GM18868 (cell line): ENCODE data around the gene TTC13.
A peak's percentile ranks its signal among the peaks of the same experiment; 100 is the strongest.

Source experiments
- ATAC-seq: cut with Tn5 transposase; IDR thresholded peaks from one replicate; pipeline ENCODE4 v1.9.1; 2021; ENCODE audit warnings: mild to moderate bottlenecking, moderate library complexity; ENCODE audit not compliant: unreplicated experiment

Gene TTC13

DNA sequence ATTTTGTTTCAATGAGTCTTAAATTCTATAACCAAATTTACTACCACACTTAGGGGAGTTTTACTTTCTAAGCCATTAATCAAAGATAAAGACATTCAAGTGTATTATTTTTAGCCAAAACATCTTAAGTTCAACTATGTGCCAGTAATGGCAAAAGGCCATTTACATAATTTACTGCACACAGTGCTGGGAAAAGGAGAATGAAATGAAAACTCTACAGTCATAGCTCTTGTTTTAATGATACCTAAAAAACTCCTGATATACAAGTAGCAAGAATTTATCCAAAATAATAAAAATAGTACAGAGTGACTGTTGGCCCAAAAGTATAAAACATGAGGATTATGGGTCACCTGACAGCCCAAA, 67.9 kb downstream of the TTC13 start:
- no peak for ATAC-seq

DNA sequence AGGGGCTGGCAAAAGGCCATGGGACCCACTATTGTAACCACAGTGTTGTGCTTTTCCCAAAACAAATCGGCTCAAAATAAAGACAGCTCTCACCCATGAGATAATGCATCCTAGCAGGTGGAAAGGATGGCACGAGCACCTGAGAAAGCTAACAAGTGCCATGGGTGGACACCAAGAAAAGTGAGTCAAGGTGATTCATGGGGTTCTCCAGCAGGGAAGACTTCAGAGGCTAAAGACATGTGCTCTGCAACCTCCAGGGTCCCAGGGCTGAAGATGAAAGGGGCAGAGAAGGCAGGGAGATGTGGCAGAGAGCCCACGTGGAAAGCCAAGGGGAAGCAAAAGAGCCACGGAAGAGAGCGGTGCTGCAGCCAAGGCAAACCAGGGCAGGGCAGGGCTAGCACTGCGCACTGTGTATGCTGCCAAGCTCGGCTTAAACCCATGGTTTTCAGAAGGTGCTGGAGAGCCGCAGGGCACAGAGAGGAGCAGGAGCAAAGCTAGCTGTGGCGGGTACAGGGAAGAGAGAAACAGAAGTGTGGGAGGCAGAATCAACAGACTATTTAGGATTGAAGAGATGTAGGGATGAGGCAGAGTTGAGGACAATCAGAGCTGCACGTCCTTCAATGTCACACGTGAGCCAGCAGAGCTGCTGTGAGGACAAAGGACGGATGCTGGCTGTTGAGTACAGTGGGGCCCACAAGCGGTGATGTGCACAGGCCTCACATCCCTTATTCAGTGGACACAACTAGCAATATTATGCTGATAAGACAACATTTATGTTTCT, 68.5 kb downstream of the TTC13 start:
- ATAC-seq = no peak

DNA sequence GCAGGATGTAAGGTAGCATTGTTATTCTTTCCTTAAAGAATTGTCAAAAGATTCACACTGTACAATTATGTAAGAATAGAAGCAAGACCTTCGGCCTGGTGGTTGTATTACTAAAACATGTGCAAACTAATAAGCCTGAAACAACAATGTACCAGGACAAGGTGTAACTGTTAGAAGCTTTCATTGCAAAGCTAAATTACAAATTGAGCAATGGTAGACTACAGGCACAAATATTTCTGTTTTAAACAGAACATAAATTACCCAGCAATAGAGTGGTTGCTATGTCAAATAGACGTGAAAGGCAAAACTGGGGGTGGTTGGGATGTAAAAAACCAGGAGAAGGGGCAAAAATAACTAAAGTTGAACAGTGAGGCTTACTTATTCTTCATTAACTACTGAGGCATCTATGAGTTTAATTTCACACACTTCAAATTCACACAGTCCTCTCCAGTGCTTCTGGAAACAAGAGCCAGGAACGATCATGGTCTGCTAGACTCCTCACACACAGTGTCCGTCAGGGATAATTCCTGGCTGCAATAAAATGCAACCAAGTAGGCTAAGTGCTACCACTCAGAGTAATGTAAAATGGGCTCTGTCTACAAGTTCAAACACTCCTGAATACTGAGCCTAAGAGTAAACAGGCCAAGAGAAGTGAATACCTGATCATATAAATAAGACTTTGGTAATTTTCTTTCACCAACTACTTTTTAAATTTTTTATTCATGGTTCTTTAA, 71.0 kb downstream of the TTC13 start:
- no peak for ATAC-seq

DNA sequence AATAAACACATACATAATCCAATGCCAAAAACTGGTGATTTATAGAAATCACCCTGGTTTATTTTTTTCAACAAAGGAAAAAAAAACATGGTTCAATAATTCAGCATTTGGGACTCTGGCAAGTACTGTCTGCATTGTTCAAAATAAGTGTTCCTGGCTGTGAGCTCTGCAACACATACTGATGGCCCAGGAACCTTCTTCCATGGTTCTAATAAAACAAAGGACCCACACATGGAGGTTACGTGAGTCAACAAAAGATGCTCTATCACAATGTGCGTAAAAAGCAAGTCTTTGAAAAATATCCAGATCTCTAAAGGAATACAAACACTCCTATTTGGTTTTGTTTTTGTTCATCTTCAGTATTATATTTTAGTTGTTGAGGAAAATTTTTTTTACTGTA, 72.4 kb downstream of the TTC13 start:
- ATAC-seq = no peak

DNA sequence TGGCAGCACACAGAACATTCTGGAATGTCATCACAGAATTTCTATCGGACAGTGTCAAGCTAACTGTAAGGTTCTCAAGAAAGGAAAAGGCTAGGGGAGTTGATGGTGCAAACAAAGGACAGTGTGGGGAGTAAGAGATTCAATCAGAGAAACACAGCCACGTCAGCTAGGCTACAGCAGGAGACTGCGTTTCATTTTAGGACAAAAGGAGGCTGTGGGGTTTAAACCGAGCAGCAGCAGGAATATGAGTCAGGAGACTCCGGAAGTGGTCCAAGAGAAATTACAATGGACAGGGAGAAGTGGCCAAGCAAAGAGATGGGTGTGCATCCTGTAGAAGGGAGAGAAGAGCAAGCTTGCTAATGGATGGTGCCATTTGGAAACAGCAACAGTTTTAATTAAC, 72.9 kb downstream of the TTC13 start:
- no peak for ATAC-seq

DNA sequence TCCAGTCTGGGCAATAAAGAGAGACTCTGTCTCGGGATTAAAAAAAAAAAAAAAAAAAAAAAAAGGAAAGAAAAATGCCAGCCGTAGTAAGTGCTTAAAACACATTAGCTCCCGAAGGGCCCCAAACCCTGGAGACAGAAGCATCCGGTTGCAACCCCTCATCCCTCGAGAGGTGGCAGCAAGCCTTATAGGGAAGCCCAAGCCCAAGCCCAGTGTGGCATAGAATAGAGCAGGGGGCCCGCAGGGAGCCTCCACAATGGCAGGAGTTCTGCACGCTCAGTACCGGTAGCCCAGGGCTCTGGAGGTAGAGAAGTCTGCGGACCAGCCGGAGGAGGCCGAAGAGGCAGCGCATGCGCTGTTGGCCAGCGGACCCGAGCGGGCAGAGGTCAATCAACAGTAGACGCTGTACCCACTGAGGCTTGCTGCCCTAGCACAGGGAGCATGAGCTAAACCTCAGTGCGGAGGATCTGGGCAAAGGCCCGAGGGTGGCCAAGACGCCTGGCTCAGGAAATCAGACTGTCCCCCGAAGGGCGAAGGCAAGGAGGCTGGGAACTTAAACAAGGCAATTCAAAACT, 76.2 kb downstream of the TTC13 start:
- no peak for ATAC-seq

DNA sequence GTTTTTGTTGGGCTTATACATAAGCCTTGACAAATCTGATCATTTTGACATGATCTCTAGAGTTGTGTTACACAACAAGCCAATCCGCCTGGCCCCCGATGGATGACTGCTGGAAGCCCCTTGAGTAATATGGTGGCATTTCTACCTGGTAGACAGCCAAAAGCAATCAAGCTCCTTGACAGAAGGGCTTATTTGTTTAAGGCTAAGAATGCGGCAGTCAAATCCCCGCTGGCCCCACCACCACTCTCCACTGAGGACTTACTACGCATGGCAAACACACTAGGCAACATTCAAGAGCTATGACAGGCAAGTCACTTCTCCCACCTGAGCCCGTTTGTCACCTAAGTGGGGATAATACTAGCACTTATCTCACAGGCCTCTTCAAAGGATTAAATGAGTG, 77.0 kb downstream of the TTC13 start:
- ATAC-seq = no peak

DNA sequence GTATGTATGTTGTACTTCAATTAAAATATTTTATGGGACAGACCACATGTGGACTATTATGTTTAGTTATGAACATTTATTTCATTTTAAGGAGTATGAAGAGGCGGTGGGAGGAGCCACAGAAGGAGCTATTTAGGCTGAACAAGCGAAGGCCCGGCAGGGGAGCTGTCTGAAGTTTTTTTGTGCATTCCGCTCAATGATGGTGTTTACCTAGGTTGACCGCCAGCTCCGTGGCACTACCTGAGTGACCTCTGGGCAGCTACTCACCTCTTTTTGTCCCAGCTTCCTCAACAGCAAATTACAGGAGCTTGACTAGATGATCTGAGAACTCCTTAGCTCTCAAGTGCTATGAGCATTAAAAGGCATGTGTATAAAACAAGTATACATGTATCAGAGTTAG, 77.7 kb downstream of the TTC13 start:
- ATAC-seq = no peak

DNA sequence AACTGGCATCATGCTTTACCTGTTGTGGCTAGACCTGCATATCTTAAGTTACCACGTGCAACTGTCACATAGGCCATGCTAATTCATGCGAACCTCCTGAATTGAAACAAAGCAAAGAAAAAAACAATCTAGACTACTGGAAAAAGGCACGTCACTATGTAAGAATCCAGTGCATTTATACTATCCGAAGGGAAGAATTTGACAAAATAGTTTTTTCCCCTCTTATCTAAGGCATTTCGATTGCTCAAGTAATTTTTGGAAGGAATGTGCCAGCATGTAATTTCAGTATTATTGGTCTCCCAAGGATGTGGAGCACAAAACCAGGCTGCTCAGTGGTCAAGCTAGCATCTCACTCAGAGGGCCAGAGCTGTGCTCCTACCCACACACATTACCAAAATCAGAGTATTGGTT, 78.8 kb downstream of the TTC13 start:
- ATAC-seq = no peak

DNA sequence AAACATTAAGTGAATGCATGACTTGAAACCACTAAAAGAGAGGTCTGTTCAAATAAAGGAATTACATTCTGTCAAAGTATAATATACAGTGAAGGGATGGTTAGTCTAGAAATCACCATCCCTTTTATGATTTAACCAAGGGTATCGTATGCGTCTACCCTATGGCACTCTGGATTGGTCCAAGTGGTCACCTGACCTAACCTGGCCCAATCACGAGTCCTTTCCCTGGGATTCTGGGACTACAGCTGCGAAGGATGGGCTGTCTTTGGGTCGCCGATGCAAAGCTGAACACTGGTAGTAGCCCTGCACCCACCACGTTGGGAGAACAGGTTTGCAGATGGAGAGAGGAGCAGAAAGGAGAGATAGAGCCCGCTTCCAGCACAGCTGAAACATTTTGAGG, 79.9 kb downstream of the TTC13 start:
- ATAC-seq = no peak

DNA sequence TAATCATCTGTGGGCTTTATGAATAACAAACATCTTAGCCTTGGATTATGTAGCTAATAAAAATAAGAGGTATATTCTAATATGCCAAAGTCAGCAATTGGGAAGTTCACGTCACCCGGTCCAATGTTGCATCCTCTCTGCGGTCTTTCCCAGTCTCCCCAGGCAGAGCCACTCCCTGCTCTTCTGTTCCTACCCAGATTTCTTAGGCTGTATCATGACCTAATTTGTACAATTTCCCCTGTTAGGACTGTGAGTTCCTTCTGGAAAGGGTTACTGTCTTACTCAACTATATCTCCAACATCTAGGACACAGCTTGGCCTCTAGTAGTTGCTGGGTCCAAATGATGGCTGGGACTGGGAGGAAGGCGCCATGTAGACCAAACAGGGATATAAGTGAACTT, 80.5 kb downstream of the TTC13 start:
- ATAC-seq = no peak

DNA sequence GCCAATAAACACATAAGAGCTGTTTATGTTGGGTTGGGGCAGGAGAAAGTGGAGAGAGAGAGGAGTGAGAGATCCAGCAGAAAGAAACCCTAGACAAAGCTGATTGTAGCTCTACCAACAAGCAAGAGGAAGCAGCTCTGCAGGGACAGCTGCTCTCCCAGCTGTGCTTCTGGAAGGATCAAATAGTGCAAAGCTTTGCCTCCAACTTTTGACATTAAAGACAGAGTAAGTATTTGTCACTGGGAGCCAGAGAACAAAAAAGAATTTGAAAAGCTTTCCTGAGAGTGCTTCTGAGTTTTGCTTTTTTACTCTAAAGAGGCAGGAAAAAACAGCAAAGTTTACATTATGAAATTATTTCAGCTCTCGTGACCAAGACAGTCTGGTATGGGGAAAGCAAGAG, 81.9 kb downstream of the TTC13 start:
- no peak for ATAC-seq

DNA sequence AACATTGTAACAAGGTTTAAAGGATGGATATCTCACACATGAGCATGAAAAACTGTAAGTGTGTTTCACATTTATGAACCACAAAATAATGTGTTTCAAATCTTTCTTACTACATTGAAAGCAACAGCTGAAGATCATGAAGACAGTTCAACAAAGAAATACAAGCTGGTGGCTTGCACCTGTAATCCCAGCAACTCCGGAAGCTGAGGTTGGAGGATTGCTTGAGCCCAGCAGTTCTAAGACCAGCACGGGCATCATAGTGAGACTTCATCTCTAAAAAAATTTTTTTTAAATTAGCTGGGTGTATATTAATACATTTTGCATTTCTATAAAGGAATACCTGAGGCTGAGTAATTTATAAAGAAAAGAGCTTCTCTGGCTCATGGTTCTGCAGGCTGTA, 83.2 kb downstream of the TTC13 start:
- ATAC-seq = no peak

DNA sequence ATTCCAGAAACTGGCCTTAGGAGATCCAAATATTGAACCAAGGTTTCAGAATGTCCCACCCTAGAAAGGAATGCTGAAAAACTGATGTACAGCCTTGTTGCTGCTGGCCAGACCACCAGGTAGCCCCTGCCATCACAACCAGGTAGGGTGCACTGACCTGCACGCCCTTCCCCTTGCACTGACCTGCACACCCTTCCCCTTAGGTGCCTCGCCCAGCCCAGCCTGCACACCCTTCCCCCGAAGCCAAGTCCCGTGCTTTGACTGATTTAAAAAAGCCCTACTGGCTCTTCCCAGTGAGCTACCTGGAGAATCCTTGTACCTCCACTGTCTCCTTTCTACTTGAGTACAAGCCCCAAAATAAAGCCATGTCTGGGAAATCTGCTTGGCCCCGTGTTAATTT, 84.0 kb downstream of the TTC13 start:
- ATAC-seq = no peak

DNA sequence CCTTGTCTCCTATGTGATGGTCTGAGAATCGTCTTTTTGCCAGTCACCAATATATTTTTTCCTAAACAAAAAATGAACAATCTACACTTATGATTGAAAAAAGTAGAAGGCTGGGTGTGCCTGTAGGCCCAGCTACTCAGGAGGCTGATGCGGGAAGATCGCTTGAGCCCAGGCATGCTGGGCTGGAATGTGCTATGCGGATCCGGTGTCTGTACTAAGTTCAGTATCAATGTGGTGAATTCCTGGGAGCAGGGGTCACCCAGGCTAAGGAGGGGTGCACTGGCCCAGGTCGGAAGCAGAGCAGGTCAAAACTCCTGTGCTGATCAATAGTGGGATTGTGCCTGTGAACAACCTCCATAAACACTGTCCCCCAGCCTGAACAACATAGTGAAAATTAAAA, 84.6 kb downstream of the TTC13 start:
- ATAC-seq = no peak

DNA sequence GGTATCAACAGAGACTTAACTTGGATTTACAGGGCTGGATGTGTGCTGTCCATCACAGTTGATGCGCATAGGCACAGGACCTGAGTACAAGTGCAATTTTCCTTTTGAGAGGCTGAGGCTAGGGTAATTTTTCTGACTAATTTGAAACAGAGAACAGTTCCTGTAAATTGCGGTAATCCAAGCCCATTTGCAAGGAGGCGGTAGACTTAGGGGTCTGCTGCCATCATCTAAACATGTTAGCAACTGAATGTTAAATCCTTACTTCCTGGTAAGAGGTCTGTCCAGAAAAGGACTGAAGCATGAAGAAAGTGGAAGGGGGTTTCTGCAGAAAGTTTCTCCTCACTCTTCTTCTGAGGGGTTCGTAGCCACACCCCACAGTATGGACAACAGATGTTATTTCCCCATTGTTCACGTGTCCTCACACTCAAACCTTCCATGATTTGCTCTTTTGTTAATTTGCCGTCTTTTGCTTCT, 86.6 kb downstream of the TTC13 start:
- peak; percentile 84 for ATAC-seq

DNA sequence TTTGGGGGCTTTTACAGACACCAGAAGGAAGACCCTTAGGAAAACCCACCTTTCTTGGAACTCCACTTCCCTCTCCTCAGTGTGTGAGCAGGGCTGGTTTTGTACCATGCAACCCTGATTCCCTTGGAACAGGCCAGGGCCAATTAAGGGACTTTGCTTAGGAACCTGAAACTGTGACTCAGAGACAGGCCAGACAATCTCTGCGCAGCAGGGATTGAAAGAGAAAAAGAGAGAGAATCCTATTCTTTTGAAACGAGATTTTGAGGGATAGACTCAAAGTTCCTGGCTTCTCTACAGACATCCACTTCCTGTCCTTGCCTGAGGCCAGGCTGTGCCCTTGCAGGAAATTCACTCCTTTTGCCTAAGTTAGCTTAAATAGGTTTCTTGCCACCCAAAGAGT, 87.2 kb downstream of the TTC13 start:
- ATAC-seq = no peak

DNA sequence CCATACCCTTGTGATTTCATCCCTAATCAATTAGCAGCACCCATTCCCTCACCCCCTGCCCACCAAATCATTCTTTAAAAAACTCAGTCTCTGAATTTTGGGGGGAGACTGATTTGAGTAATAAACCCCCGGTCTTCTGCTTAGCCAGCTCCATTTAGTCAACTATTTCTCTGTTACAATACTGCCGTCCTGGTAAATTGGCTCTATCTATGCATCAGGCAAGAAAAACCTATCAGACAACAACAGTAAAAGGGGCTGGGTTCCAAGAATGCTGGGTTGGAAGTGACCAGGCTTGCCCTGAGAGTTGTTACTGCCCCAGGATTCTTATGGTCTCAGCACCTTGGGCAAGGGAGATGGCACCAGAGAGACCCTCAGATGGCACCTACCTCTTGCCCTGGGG, 94.0 kb downstream of the TTC13 start:
- ATAC-seq = no peak

DNA sequence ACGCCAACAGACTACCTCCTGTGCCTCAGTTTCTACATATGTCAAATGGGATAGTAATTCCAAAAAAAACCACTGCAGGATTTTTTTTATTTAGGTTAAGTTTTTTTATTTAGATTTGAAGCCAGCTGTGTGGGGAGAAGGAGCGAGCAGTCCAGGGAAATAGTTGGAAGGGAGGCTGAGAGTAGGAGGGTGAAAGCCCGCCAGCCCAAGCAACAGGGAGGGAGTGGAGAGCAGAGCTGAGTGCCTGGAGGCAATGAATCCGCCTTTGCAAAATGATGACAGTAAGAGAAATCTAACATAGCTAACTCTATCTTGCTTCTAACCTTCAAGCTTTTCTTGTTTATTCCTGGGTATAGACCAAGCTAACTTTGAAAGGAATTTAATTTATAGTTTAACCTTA, 94.7 kb downstream of the TTC13 start:
- ATAC-seq = no peak

DNA sequence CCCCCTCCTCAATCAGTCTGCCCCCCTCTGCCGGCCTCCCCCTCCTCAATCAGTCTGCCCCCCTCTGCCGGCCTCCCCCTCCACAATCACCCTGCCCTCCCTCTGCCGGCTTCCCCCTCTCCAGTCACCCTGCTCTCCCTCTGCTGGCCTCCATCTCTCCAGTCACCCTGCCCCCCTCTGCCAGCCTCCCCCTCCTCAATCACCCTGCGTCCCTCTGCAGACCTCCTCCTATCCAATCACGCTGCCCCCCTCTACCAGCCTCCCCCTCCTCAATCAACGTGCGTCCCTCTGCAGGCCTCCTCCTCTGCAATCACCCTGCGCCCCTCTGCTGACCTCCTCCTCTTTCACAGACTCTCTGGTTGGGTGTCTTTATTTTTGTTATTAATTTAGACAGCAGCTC, 98.9 kb downstream of the TTC13 start:
- no peak for ATAC-seq

DNA sequence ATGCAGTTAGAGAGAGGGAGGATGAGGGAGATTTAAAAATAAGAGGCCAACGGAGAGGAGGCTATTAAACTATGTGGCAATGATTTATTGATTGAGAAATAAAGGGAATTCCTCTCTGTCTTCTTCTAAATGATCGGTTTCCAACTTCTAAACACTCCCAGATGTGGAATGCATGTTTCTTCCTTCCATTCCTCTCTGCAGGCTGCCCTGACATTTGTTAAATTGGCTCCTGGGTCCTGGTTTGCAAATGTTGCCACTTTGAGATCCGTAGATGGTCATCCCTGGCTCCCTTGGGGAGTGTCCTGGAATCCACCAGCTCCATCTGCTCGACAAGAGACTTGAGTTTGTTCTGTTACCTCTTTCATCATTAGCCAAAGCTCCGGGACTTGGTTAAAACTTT, 100.1 kb downstream of the TTC13 start:
- no peak for ATAC-seq

DNA sequence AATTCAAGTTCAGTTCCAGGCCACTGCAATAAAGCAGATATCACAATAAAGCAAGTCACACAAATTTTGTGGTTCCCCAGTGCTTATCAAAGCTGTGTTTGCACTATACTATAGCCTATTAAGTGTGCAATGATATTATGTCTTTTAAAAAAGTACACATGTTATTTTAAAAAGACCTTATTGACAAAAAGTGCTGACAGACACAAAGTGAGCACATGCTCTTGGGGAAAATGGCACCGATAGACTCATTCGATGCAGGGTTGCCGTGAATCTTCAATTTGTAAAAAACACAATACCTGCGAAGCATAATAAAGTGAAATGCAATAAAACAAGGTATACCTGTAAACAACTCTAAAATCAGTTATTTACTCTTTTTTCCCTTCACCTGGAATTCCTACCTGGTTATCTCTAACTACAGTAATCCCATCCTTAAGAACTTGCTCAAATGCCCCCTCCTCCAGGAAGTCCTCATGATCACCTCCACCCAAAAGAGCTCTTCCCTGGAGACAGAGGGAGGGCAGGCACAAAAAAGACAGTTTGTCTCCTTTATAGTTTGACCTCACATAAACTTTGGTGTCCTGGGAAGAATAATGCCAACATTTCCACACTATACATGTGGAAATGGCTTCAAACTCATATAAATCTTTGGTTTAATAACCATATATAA, 100.6 kb downstream of the TTC13 start:
- no peak for ATAC-seq
